EL (cell line): Measurements from ENCODE around the gene EIF2B4.
"Not testable (repeated sequence)": the region's sequence is repeated elsewhere in the genome, so short reads cannot be mapped to it uniquely, and the experiment has no call there.

Experiments used
- DNase-seq: peaks from one replicate; pipeline ENCODE4 v3.0.0-alpha.2; 2016

EIF2B4 gene

GRCh38 chr2:27335311-27335710 is 34.8 kb downstream of the EIF2B4 start:
- DNase-seq = no peak

- DNase-seq = no peak
Measured at GRCh38 chr2:27324720-27325119, 45.4 kb downstream of the EIF2B4 start.

GRCh38 chr2:27323596-27324285 is 46.4 kb downstream of the EIF2B4 start:
- no peak for DNase-seq

- DNase-seq = peak; percentile 89
Measured at GRCh38 chr2:27322766-27323595, 47.2 kb downstream of the EIF2B4 start, which contains the start of gene MPV17. MPV17 (minus strand) TSS chr2:27323097; CDS start chr2:27322517, 580 bp downstream.

GRCh38 chr2:27322301-27322765 is 47.8 kb downstream of the EIF2B4 start:
- no peak for DNase-seq

- DNase-seq = peak; percentile 99
Measured at GRCh38 chr2:27320958-27321543, 49.1 kb downstream of the EIF2B4 start.

GRCh38 chr2:27319839-27320238 is 50.3 kb downstream of the EIF2B4 start:
- not testable (repeated sequence) for DNase-seq

GRCh38 chr2:27316655-27317412 is 53.3 kb downstream of the EIF2B4 start:
- DNase-seq = no peak

GRCh38 chr2:27315122-27315521 is 55.0 kb downstream of the EIF2B4 start:
- no peak for DNase-seq

GRCh38 chr2:27314709-27315108 is 55.4 kb downstream of the EIF2B4 start:
- no peak for DNase-seq
